ENCODE results near the gene CPNE4. TPM values are rescaled to one million over a fixed set of nuclear protein-coding genes. Genes with fewer than 3 reads are reported as not detected.

The CPNE4 gene
- total RNA-seq, 1 donor from 2014 or later = 2.7 TPM

DNA sequence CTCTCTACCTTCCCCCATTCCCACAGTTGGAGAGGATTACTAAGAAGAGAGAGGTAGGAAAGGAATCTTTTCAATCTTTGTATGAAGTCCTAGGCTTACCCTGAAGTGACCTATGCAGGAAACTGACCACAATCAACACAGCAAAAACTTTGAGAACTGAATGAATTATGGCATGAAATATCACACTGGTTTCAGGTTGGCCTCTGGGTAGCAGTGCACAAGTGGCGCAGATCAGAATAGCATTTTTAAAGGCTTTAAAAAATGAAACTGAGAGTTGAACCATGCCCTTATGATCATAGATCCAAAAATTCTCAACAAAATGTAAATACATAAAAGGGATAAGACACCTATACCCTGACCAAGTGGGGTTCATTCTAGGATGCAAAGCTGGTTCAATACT is 198.9 kb downstream of the CPNE4 start:
- Mint-ChIP-seq H3K4me3 (ENCODE audit: unreplicated experiment) (no peak overlapping the region), H3K4me1 (ENCODE audit: low read depth, unreplicated experiment) (no peaks in the 10 kb centered on the region), H3K36me3 (ENCODE audit: unreplicated experiment) (no peaks in the 10 kb centered on the region), H3K27ac (ENCODE audit: unreplicated experiment) (no peak overlapping the region), H3K27me3 (ENCODE audit: unreplicated experiment) (no peaks in the 10 kb centered on the region), H3K9me3 (ENCODE audit: unreplicated experiment) (no peaks in the 10 kb centered on the region)
- TF ChIP-seq, protein P1, sequence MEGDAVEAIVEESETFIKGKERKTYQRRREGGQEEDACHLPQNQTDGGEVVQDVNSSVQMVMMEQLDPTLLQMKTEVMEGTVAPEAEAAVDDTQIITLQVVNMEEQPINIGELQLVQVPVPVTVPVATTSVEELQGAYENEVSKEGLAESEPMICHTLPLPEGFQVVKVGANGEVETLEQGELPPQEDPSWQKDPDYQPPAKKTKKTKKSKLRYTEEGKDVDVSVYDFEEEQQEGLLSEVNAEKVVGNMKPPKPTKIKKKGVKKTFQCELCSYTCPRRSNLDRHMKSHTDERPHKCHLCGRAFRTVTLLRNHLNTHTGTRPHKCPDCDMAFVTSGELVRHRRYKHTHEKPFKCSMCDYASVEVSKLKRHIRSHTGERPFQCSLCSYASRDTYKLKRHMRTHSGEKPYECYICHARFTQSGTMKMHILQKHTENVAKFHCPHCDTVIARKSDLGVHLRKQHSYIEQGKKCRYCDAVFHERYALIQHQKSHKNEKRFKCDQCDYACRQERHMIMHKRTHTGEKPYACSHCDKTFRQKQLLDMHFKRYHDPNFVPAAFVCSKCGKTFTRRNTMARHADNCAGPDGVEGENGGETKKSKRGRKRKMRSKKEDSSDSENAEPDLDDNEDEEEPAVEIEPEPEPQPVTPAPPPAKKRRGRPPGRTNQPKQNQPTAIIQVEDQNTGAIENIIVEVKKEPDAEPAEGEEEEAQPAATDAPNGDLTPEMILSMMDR (IDR thresholded peaks at IDR 0.05; ENCODE audit: partially characterized antibody, unreplicated experiment) = no peak
- no peak for DNase-seq

DNA sequence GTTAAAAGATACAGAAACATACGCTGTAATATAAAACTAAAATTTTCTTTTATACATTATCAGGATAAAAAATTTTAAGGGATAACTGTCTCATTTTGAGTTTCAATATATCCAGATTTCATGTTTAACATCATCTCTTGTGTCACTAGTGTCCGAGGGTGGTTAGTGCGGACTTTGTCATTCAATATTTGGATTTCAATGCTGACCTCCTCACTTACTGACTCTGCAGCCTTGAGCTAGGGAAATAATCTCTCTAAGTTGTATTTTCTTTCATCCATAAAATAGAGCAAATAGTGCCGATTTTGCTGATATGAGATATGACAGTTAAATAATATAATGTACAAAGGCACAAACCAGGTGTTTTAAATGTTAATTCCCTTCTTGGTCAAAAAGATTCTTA is 203.2 kb downstream of the CPNE4 start:
- no peak overlapping the region for H3K27ac Mint-ChIP-seq (ENCODE audit: unreplicated experiment)
- no peaks in the 10 kb centered on the region for H3K9me3 Mint-ChIP-seq (ENCODE audit: unreplicated experiment)
- H3K27me3 Mint-ChIP-seq (ENCODE audit: unreplicated experiment) = no peaks in the 10 kb centered on the region
- no peaks in the 10 kb centered on the region for H3K4me1 Mint-ChIP-seq (ENCODE audit: low read depth, unreplicated experiment)
- TF ChIP-seq, protein P1 (IDR thresholded peaks at IDR 0.05; ENCODE audit: partially characterized antibody, unreplicated experiment) = no peak
- no peak overlapping the region for H3K4me3 Mint-ChIP-seq (ENCODE audit: unreplicated experiment)
- no peak for DNase-seq
- H3K36me3 Mint-ChIP-seq (ENCODE audit: unreplicated experiment) = no peaks in the 10 kb centered on the region

GRCh38 chr3:131821191-131821762 is 213.5 kb downstream of the CPNE4 start:
- TF ChIP-seq, protein P1 (IDR thresholded peaks at IDR 0.05; ENCODE audit: partially characterized antibody, unreplicated experiment) = no peak
- H3K4me1 Mint-ChIP-seq (ENCODE audit: low read depth, unreplicated experiment) = no peaks in the 10 kb centered on the region
- no peak for DNase-seq
- no peak overlapping the region for H3K4me3 Mint-ChIP-seq (ENCODE audit: unreplicated experiment)
- H3K36me3 Mint-ChIP-seq (ENCODE audit: unreplicated experiment) = no peaks in the 10 kb centered on the region
- peaks cover 2% of the 10 kb centered on the region for H3K27me3 Mint-ChIP-seq (ENCODE audit: unreplicated experiment)
- H3K9me3 Mint-ChIP-seq (ENCODE audit: unreplicated experiment) = no peaks in the 10 kb centered on the region
- no peak overlapping the region for H3K27ac Mint-ChIP-seq (ENCODE audit: unreplicated experiment)

GRCh38 chr3:131819381-131820055 is 215.3 kb downstream of the CPNE4 start:
- no peaks in the 10 kb centered on the region for H3K4me1 Mint-ChIP-seq (ENCODE audit: low read depth, unreplicated experiment)
- no peak for DNase-seq
- no peaks in the 10 kb centered on the region for H3K9me3 Mint-ChIP-seq (ENCODE audit: unreplicated experiment)
- H3K36me3 Mint-ChIP-seq (ENCODE audit: unreplicated experiment) = no peaks in the 10 kb centered on the region
- H3K27ac Mint-ChIP-seq (ENCODE audit: unreplicated experiment) = no peak overlapping the region
- H3K27me3 Mint-ChIP-seq (ENCODE audit: unreplicated experiment) = no peaks in the 10 kb centered on the region
- TF ChIP-seq, protein P1 (IDR thresholded peaks at IDR 0.05; ENCODE audit: partially characterized antibody, unreplicated experiment) = no peak
- no peak overlapping the region for H3K4me3 Mint-ChIP-seq (ENCODE audit: unreplicated experiment)

DNA sequence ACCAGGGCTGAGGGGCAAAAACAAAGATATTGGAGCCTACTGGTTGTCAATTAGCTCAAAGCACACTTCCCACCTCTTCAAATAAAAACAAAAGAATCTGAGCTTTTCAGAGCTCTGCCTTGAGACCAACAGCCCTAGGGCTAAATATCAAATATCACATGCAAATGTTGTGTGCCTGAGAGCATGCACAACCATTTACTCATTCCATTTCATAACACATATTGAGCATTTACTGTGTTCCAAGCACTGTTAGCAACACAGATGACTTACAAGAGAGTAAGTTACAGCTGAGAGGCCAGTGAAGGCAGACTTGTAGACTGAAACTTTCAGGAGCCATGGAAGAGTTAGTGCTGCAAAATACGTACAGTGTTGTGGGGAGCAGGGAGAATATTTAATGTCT is 222.4 kb downstream of the CPNE4 start:
- peaks cover 3% of the 10 kb centered on the region for H3K4me1 Mint-ChIP-seq (ENCODE audit: low read depth, unreplicated experiment)
- H3K4me3 Mint-ChIP-seq (ENCODE audit: unreplicated experiment) = no peak overlapping the region
- H3K9me3 Mint-ChIP-seq (ENCODE audit: unreplicated experiment) = no peaks in the 10 kb centered on the region
- H3K27ac Mint-ChIP-seq (ENCODE audit: unreplicated experiment) = no peak overlapping the region
- DNase-seq = no peak
- H3K27me3 Mint-ChIP-seq (ENCODE audit: unreplicated experiment) = peaks cover 2% of the 10 kb centered on the region
- H3K36me3 Mint-ChIP-seq (ENCODE audit: unreplicated experiment) = no peaks in the 10 kb centered on the region
- TF ChIP-seq, protein P1 (IDR thresholded peaks at IDR 0.05; ENCODE audit: partially characterized antibody, unreplicated experiment) = no peak

All from glutamatergic neuron (in vitro differentiated cells).